T-helper 2 cell treated with Interferon-gamma antibody and Interleukin-4, amounts not matched to agents 100 ng/mL and 5 ng/mL, for 36 hours (primary cell): Measurements from ENCODE around the gene PDE1A. TPM values are rescaled to one million over a fixed set of nuclear protein-coding genes. Genes with fewer than 3 reads are reported as not detected.

Experiments used
- intact Hi-C: fragments of 100-400 bp; cut with micrococcal nuclease; formaldehyde crosslinking; loops from one replicate; pipeline ENCODE4 v1.15.1; 2023
- total RNA-seq: library from RNA; stranded (reverse); gene quantifications from 2 replicates; pipeline ENCODE4 v1.2.3, GENCODE V29; 2022

Gene PDE1A
- total RNA-seq: not detected in 2 replicates

DNA sequence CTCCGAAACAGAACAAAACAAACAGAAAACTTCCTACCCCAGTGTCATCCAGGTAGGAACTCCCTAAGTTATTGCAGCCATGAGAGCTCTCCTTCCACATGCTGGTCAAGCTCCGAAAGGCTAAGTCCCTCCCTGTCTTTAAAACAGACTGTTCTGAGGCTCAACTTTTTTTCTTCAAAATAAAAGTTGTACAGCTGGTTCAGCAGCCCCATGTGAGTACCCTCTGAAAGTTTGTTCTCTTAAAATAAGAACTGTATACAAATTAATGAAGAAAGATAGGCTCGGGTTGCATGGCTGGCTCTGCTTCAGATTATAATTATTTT, at the start of gene PDE1A:
Gene PDE1A (minus strand): TSS at position 119 of the 323 bp plus-strand sequence.
- intact Hi-C loops: no loop called here

- intact Hi-C loops: no loop called here
Observed at GRCh38 chr2:182473635-182474034, 46.8 kb upstream of the PDE1A start.

DNA sequence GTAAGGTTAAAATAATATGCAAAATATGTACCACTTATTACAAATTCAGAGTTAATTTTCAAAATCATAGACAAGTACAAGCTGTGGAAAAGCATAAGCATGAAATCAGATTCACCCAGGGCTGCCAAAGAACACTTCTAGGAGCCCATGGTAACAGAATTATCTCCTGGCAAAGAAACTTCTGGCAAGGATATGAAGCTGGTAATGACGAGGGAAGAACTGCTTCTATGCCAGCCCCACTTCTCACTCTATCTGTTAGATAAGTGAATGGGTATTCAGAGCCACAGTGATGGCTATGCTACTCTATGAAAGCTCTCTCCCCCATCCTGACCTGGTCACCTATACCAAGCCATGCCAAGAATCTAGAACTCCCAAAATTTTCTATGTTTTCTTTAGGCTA, 36.9 kb upstream of the PDE1A start:
- intact Hi-C loops: no loop called here

GRCh38 chr2:182456784-182457183, 29.9 kb upstream of the PDE1A start:
- intact Hi-C loops: no loop called here

DNA sequence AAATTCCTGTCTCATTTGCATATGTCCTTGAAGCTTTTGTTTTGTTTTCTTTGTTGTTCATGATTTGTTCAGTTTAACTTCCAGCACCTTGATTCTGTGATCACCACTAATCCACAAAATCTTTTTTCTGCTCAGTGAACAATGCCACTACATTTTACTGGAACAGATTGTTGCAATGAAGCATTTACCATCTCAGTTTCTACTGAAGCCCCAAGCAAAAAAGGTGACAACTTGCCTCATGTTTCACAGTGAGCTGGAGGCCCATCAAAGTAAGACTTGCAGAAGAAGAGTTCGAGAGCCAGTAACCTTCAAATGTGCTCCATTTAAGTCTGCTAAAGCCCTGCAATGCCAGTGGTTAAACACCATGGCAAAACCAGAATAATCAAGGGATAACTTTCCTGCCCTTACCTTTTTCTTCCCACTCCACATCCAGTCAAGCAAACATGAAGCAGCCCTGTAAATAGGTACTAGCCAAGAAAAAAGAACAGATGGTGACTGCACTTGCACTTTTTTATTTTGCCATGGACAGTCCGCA, 25.7 kb upstream of the PDE1A start:
- intact Hi-C loops: no loop called here

- intact Hi-C loops: no loop called here
Observed at GRCh38 chr2:182448371-182448770, 21.5 kb upstream of the PDE1A start.

- intact Hi-C loops: no loop called here
Observed at GRCh38 chr2:182447863-182448262, 21.0 kb upstream of the PDE1A start.

DNA sequence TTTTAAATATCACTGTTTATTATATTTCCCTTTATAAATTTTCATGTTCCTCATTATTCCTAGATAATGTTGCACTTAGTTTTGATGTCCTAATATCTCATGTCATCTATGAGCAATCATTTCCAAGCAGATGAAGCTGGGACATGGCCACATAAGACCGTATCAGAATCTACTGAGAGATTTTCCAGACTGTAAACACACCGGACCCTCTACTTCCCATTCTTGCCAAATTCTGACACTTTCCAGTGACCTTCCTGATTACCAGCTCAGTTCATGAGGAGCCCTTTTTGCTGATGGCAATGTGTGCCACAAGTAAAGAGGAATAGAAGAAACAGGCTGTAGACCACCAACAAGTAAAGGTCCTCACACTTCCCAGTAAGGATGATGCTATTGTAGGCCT, 20.3 kb upstream of the PDE1A start:
- intact Hi-C loops: no loop called here

DNA sequence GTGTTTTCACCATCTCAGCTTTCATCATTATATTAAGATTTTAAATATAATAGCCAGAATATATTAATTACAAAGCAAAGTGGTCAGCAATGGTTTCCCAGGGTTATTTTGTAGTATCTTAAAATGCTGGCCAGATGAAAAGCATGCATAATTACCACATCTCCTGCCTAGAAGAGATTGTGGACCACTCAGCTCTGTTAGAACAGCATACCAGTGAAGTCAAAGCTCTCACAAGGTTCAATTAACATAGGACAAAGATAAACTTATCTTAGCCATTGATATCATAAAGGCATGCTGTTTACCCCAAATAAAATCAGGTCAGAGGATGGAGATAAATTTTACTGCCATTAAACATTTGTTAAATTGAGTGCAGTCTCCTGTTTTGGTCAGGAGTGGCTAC, 19.3 kb upstream of the PDE1A start:
- intact Hi-C loops: no loop called here

- intact Hi-C loops: no loop called here
Observed at GRCh38 chr2:182445391-182445965, 18.6 kb upstream of the PDE1A start.

GRCh38 chr2:182444806-182445205, 18.0 kb upstream of the PDE1A start:
- intact Hi-C loops: no loop called here

DNA sequence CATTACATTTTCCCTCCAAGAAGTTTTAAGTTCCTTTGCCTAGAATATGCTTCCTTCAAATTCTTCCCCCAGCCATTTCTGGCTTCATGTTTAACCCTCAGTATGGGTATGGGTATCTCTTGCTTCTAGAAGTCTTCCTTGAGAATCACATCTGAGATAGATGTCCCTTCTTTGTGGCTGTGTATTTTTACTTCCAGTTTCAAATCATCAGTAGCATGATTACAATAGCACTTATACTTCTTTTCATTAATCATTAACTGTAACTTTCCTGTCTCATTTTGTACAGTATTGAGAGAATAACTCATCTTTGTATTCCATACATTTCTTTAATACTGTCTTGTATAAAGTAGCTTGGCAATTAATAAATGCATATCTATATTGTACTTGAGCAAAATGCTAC, 17.3 kb upstream of the PDE1A start:
- intact Hi-C loops: no loop called here

DNA sequence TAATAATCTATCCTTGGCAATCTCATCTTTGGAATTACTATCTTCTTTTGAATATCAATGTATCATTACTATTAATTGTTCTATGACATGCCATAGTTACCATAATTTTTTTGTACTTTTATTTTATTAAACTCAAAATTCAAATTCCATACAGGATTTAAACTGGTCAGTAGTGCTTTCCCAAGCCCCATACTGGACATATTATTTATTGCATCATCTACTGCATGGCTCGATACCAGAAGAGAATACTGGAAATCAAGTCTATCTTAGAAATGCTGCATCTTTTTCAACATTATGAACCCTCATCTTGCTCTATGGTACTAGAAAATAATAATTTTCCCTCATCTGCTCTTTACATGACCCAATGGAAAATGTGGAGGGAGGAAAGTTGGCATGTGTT, 9.4 kb upstream of the PDE1A start:
- intact Hi-C loops: no loop called here

GRCh38 chr2:182435754-182436153, 8.9 kb upstream of the PDE1A start:
- intact Hi-C loops: no loop called here

DNA sequence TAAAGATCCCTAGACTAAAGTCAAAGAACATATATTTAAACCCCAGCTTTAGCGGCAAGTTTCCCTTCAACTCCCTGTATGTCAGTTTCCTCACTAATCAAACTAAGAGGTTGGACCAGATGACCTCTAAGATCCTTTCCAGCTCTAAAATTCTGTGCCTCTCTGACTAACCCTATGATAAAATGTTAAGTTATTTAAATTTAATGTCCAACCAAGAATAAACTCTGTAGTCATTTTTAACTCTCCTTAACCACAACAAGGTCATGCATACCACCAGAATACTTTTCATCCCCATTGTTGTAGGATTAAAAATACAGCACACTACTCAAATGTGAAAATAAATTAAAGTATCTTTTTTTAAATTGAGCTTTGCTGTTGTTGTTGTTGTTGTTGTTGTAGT, 5.2 kb upstream of the PDE1A start:
- intact Hi-C loops: no loop called here

DNA sequence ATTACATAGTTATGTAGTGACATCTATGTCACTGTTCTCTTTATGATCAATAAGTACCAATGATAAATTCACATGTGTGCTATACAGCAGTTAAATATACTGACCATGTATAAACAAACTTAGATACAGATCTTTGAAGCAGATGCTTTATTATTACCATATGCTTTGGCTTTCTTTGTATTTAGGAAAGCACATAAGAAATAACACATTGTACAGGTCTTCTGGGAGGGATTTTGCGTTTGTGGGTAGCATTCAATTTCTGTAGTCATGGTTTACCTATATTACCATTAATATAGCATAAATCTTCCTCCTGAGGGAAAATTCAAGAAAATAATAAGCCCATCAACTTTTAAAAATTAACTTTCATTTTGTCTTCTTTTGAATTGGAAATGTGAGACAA, 1.6 kb upstream of the PDE1A start:
- intact Hi-C loops: no loop called here

DNA sequence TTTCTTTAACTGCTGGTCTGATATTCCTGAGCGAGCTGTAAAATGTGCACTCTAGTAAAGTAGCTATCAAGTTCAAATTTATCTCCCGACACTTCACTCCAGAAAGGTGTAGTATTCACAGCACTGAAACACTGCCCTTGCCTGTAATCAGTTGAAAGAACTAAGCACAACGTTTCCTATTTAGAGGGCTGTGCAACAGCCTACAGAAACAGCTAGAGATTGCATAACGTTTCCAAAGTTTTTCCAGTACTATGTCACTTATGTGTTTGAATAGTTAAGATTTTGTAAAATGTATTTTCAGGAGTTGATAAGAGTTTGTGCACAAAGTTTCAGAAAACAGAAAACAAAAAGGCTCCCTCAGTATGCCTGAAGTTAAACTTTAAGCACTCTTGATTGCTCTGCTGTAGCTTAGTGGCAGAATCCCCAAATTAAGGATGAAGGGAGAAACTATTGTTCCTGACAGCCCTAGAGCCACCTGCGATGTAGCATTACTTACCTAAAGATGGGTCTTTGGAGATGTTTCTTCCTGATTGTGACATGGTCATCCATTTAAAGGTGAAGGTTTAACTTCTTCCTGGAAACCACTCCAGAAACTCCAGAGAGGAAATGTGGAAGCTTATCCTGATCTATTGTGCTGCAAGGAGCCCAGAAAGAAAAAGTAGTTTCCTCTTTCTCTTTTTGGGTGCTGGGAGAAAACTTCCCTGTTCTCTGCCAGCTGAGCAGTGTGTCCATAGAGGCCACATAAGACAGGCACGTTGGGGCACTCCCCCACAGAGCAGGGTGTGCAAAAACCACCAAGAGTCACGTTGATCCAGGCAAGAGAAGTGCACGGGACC, 536 bp downstream of the PDE1A start:
- intact Hi-C loops: no loop called here

- intact Hi-C loops: no loop called here
Observed at GRCh38 chr2:182422864-182423263, 4.0 kb downstream of the PDE1A start.

DNA sequence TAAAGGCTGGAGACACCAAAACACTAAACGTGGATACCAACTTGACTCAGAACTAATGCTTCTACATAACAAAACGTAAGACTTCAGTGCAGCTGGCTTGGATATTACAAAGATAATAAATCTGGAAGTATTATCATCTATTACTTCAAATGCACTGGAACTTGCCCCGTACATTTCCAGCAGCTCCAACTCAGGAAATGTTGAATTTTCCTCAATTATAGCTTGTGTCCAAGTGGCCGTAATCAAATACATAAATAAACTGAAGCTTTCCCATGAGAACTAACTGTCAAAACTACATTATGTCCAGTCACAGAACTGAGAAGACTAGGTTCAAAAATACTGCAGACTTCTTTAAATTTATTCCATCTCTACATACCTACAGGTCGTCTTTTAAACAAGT, 6.2 kb downstream of the PDE1A start:
- intact Hi-C loops: no loop called here

- intact Hi-C loops: no loop called here
Observed at GRCh38 chr2:182416861-182417260, 10.0 kb downstream of the PDE1A start.

DNA sequence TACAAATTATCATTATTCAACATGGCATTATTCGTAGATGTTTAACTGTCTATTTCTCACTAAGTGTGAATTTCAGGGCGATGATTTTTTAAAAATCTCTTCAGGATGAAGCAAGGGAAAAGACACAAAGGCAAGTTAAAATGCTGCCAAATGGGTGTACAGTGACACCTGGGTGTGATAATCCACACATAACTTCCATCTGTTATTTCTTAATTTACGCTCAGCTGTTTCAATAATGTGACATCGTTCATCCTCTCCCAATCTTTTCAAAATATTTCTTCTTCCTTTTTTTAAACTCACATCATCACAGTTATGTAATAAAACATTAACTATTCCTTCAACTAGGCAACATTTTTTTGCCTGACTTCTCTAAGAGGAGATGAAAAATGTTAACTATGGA, 10.6 kb downstream of the PDE1A start:
- intact Hi-C loops: no loop called here

GRCh38 chr2:182415771-182416170, 11.1 kb downstream of the PDE1A start:
- intact Hi-C loops: no loop called here

GRCh38 chr2:182412858-182413257, 14.0 kb downstream of the PDE1A start:
- intact Hi-C loops: no loop called here
